ENCODE results near the gene MYL11.

Gene MYL11

DNA sequence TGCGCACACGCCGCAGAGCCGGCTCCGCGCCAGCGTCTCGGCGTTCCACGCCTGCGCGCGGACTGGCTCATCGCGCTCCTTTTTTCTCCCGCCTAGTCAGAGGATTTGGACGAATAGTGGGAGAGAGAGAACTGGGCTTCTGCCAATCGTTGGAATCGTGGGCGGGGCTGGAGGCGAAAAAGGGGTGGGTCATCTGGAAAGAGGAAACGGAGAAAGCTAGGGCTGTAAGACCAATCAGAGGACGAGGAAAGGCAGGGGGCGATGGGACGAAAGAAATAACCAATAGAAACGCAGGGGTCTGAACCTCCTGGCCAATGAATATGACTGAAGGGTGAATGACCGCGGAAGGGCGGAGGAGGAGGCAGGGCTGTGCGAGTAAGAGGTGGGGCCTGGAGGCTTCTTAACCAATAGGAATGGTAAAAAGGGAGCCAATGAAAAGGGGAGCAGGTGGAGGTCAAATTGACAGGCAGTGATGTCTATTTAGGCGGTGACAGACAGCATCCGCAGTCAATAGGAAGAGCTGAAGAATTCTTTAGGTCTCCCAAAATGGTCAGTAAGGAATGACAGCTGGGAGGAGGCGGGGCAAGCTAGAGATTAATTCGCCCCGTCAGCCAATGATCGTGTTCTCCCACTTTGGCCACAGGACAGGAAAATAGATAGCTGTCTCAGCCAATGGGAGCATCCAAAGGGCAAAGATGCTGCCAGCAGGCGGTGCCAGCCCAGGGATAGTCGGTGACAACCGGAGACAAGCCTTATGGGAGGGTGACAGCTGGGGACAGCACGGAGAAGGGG, 4.0 kb upstream of the MYL11 start, which contains the start of gene TBC1D10B:
Gene TBC1D10B, minus strand, starts transcription at position 39 of the 792 bp plus-strand sequence. CDS start 311 bp downstream, outside the sequence.
- Mint-ChIP-seq H3K4me1 (ENCODE audit: low read depth) (peaks cover 42% of the 10 kb centered on the region), H3K27ac (peak within 1 kb of the TSS; percentile 97), H3K36me3 (ENCODE audit: low read depth) (peaks cover 38% of the 10 kb centered on the region), H3K4me3 (peak within 1 kb of the TSS; percentile 89), H3K9me3 (no peaks in the 10 kb centered on the region), H3K27me3 (no peaks in the 10 kb centered on the region)
- intact Hi-C loops (cut with micrococcal nuclease): loop anchor here (1.0 to 5.0 kb wide), 4 partner anchors 8 to 37 kb away; partner anchors contain the start of genes CD2BP2 and ZNF771

DNA sequence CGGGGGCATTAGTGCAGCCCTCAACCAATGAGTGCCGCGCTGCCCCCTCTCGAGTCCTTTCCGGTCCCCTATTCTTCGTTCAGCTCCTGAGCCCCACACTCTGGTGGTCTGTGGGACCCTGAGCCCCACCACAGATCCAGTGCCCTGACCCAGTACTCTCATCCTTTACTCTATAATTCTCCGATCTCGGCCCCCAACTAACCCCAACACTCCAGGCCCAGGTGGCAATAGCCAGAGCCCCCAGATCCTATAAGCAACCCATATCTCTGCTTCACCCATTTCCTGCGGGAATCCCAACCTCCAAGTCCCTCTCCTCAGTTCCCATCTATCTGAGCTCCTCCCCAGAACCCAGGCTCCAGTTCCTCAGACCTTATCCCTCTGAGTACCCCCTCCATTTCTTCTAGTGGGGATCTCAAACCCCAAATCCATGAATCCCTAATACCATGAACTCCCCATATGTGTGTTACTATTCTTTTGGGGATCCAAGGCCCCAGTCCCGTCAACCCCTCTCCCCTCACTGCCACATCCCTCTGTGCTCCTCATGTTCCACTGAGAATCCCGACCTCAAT, 3.3 kb upstream of the MYL11 start:
- Mint-ChIP-seq H3K9me3 (no peaks in the 10 kb centered on the region), H3K36me3 (ENCODE audit: low read depth) (peaks cover 31% of the 10 kb centered on the region), H3K4me1 (ENCODE audit: low read depth) (peaks cover 42% of the 10 kb centered on the region), H3K4me3 (peak overlapping the region; percentile 79), H3K27ac (peak overlapping the region; percentile 97), H3K27me3 (no peaks in the 10 kb centered on the region)
- intact Hi-C loops (cut with micrococcal nuclease): loop anchor here (2.0 to 5.0 kb wide), 3 partner anchors 17 to 37 kb away; partner anchors contain the start of genes CD2BP2 and ZNF771

DNA sequence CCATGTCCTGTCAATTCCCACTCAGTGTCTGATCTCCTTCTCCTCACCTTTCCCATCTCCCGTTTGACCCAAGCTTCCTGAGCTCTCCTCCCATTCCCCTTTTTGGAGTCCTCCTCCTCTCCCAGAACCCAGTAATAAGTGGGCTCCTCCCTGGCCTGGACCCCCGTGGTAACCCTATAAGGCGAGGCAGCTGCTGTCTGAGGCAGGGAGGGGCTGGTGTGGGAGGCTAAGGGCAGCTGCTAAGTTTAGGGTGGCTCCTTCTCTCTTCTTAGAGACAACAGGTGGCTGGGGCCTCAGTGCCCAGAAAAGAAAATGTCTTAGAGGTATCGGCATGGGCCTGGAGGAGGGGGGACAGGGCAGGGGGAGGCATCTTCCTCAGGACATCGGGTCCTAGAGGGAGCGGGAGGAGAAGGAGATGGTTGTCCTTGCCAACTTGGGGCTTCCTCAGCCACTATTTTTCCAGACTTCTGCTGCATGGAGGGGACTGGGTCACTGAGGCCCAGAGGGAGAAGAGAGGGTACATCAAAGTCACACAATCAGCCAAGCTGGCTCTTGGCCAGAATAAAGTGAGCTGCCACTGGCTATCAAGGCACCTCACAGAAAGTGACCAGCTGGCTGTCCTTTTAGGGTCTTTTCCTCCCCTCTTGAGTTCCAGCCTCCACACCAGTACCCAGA, 2.4 kb upstream of the MYL11 start:
- peaks cover 23% of the 10 kb centered on the region for H3K36me3 Mint-ChIP-seq (ENCODE audit: low read depth)

DNA sequence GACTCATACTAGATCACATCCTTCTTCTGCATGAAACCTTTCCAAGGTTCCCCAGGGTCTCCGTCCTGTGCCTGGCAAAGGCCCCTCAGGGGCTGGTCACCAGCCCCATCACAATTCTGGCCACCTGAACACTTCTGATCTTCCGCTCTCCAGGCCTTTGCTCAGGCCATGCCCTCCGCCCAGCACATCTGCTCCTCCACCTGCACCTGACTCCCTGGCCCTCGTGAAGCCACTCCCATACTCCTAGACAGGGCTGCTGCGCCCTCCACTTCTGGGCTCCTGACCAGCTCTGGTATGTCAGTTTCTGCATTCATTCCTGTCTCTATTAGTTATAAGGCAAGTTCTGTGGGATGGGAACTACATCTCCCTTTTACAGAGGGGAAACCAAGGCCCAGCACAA, 1.9 kb upstream of the MYL11 start:
- Mint-ChIP-seq H3K4me1 (ENCODE audit: low read depth) (peaks cover 37% of the 10 kb centered on the region), H3K27me3 (no peaks in the 10 kb centered on the region), H3K27ac (peak overlapping the region; percentile 38), H3K9me3 (no peaks in the 10 kb centered on the region), H3K4me3 (no peak overlapping the region), H3K36me3 (ENCODE audit: low read depth) (peaks cover 18% of the 10 kb centered on the region)
- intact Hi-C loops (cut with micrococcal nuclease): loop anchor here (5.0 kb wide), 1 partner anchor 35 kb away; the partner anchor contains the start of gene ZNF771

More for the DNA sequence above, 2.4 kb upstream of the MYL11 start:
- Mint-ChIP-seq H3K27me3 (no peaks in the 10 kb centered on the region), H3K4me1 (ENCODE audit: low read depth) (peaks cover 38% of the 10 kb centered on the region), H3K27ac (peak overlapping the region; percentile 97), H3K9me3 (no peaks in the 10 kb centered on the region), H3K4me3 (peak overlapping the region; percentile 0)
- intact Hi-C loops (cut with micrococcal nuclease): loop anchor here (5.0 kb wide), 1 partner anchor 35 kb away; the partner anchor contains the start of gene ZNF771

DNA sequence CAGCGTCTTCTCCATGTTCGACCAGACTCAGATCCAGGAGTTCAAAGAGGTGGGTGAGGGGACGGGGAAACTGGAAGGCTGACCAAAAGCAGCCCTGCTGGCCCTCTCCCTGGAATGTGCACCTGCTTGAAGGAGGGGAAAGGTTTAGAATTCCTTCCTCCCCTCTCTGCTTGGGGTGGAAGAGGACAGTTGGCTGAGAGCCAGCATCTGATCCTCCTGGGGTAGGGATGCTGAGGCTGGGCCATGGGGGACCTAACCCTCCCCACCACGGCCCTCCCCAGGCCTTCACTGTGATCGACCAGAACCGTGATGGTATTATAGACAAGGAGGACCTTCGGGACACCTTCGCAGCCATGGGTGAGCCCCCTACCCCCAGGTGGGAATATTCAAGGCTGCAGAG, 1.3 kb downstream of the MYL11 start:
- peak overlapping the region; percentile 100 for H3K27ac Mint-ChIP-seq
- no peak overlapping the region for H3K4me3 Mint-ChIP-seq
- intact Hi-C loops (cut with micrococcal nuclease): no loop called here

DNA sequence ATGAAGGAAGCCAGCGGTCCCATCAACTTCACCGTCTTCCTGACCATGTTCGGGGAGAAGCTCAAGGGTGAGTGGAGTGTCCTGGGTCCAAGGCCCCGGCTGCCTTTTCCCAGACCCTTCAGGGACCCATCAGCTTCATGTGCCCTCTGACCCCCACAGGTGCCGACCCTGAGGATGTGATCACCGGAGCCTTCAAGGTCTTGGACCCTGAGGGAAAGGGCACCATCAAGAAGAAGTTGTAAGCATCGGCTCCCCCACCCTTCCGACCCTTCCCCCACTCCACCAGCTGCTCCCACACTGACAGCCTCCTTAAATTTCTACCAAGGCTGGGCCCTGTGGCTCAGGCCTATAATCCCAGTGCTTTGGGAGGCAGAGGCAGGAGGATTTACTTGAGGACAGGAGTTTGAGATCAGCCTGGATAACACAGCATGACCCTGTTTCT, 1.9 kb downstream of the MYL11 start:
- no peaks in the 10 kb centered on the region for H3K9me3 Mint-ChIP-seq
- H3K4me3 Mint-ChIP-seq: no peak overlapping the region
- peaks cover 44% of the 10 kb centered on the region for H3K4me1 Mint-ChIP-seq (ENCODE audit: low read depth)
- H3K27ac Mint-ChIP-seq: peak overlapping the region; percentile 100
- H3K27me3 Mint-ChIP-seq: no peaks in the 10 kb centered on the region
- peaks cover 10% of the 10 kb centered on the region for H3K36me3 Mint-ChIP-seq (ENCODE audit: low read depth)
- intact Hi-C loops (cut with micrococcal nuclease): no loop called here

More for the DNA sequence above, 1.3 kb downstream of the MYL11 start:
- Mint-ChIP-seq H3K9me3 (no peaks in the 10 kb centered on the region), H3K27me3 (no peaks in the 10 kb centered on the region), H3K4me1 (ENCODE audit: low read depth) (peaks cover 43% of the 10 kb centered on the region), H3K36me3 (ENCODE audit: low read depth) (peaks cover 10% of the 10 kb centered on the region)

DNA sequence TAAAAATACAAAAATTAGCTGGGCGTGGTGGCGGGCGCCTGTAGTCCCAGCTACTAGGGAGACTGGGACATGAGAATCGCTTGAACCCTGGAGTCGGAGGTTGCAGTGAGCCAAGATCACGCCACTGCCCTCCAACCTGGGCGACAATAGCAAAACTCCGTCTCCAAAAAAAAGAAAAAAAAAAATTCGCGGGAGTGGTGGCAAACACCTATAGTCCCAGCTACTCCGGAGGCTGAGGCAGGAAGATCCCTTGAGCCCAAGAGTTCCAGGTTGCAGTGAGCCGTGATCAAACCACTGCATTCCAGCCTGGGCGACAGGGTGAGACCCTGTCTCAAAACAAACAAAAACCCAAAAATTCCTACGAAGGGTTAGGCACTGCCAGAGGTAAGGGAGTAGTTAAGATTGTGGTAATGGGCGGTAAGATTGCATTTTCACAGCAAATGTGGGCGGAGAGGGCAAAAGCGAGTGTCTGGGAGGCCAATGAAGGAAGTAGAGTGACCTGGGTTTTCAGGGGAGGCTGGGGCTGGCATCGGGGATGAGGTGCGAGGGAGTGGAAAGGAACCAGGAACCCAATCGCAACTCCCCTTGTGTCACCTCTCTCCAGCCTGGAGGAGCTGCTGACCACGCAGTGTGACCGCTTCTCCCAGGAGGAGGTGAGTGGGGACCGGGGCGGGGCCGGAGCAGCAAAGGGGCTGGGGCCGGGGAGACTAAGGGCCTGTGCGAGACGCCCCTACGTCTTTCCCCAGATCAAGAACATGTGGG, 2.6 kb downstream of the MYL11 start:
- Mint-ChIP-seq H3K4me3 (peak overlapping the region; percentile 88), H3K27me3 (peaks cover 1% of the 10 kb centered on the region), H3K27ac (peak overlapping the region; percentile 100), H3K9me3 (no peaks in the 10 kb centered on the region), H3K36me3 (ENCODE audit: low read depth) (peaks cover 10% of the 10 kb centered on the region), H3K4me1 (ENCODE audit: low read depth) (peaks cover 41% of the 10 kb centered on the region)
- intact Hi-C loops (cut with micrococcal nuclease): no loop called here

DNA sequence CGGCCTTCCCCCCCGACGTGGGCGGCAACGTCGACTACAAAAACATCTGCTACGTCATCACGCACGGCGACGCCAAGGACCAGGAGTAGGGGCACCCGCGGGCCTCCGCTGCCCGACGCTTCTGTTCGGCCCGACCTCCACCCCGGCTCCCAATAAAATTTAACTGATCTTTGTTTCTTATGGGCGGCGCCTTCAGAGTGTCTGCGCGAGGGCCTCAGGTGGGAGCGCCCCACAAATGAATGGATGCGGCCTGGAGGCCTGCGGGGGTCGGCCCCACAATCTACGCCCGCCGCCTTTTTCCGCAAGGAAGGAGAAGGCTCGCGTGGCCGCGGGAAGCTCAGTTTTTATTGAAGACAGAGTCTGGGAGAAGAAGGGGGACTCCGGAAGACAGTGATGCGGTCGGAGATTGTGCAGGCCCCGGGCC, 3.2 kb downstream of the MYL11 start:
- H3K4me1 Mint-ChIP-seq (ENCODE audit: low read depth): peaks cover 47% of the 10 kb centered on the region
- H3K36me3 Mint-ChIP-seq (ENCODE audit: low read depth): peaks cover 10% of the 10 kb centered on the region
- no peaks in the 10 kb centered on the region for H3K9me3 Mint-ChIP-seq
- intact Hi-C loops (cut with micrococcal nuclease): loop anchor here (1.0 kb wide), 1 partner anchor 8 kb away; the partner anchor contains the start of gene TBC1D10B
- H3K4me3 Mint-ChIP-seq: peak overlapping the region; percentile 88
- peaks cover 7% of the 10 kb centered on the region for H3K27me3 Mint-ChIP-seq
- H3K27ac Mint-ChIP-seq: peak overlapping the region; percentile 100

DNA sequence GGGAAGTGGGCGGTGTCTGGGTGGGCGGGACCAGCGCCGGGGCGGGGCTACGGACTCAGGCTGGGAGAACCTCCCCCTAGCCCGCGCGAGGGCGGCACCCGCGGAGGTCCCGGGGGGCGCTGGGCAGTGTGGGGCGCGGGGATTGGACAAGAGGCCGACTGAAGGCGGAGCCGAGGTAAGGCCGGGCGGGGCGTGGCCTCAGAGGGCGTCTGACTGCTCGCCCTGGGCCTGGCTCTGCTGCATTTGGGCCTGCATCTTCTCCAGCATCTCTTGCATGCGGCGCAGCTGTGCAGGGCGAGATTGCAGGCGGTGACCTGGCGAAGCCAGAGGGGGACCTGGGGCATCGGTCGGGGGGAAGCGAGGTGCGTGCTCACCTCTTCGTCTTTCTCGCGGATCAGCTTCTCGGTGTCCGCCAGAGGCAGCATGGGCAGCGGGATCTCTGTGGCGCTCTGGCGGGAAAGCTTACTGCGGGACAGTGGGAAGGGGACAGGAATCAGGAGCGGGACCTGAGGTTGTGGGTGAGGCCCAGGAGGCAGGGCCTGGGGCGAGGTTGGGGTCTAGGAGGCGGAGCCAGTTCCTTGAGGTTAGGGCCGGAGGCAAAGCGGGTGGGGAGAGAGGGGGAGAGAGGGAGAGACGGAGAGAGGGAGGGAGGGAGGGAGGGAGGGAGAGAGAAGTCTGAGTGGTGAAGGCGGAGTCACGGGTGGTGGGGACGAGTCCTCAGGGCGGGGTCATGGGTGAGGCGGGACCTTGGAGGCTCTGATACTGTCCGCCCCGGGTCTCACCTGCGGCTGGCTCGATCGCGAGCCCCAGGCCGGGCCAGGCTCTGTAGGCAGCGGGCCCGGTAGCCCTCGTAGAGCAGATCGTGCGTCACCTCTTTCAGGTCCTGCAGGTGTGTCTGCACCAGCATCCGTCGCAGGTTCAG, 3.9 kb downstream of the MYL11 start:
- Mint-ChIP-seq H3K27me3 (peaks cover 13% of the 10 kb centered on the region), H3K9me3 (no peaks in the 10 kb centered on the region), H3K4me1 (ENCODE audit: low read depth) (peaks cover 48% of the 10 kb centered on the region), H3K27ac (peak overlapping the region; percentile 100), H3K36me3 (ENCODE audit: low read depth) (peaks cover 10% of the 10 kb centered on the region), H3K4me3 (peak overlapping the region; percentile 88)
- intact Hi-C loops (cut with micrococcal nuclease): loop anchor here (1.0 kb wide), 1 partner anchor 8 kb away; the partner anchor contains the start of gene TBC1D10B

DNA sequence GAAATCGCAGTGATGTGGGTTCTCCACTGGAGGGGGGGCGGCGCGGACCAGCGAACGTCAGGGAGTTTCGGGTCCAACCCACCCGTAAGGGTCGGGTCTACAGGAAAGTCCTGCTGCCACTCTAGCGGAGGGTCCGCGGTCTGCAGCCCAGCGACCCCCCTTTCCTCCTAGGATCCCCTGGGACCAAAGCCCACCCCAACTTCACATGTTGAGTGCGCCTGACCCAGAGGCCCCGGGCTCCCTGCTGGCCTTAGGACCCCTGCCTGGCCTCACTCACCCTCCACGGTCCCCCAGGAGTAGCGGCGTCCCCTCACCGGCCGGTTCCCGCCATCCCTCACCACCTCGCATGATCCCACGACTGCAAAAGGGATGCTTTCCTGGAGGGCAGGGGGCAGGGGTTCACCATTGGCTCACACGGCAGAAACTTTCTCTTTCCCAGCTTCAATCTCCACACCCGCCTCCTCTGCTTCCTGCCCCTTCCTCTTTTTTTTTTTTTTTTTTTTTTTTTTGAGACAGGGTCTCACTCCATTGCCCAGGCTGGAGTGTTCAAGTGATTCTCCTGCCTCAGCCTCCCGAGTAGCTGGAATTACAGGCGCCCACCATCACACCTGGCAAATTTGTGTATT, 4.7 kb downstream of the MYL11 start:
- Mint-ChIP-seq H3K36me3 (ENCODE audit: low read depth) (peaks cover 10% of the 10 kb centered on the region), H3K27ac (peak overlapping the region; percentile 100), H3K4me3 (peak overlapping the region; percentile 88), H3K9me3 (no peaks in the 10 kb centered on the region), H3K27me3 (peaks cover 20% of the 10 kb centered on the region), H3K4me1 (ENCODE audit: low read depth) (peaks cover 48% of the 10 kb centered on the region)
- intact Hi-C loops (cut with micrococcal nuclease): no loop called here

DNA sequence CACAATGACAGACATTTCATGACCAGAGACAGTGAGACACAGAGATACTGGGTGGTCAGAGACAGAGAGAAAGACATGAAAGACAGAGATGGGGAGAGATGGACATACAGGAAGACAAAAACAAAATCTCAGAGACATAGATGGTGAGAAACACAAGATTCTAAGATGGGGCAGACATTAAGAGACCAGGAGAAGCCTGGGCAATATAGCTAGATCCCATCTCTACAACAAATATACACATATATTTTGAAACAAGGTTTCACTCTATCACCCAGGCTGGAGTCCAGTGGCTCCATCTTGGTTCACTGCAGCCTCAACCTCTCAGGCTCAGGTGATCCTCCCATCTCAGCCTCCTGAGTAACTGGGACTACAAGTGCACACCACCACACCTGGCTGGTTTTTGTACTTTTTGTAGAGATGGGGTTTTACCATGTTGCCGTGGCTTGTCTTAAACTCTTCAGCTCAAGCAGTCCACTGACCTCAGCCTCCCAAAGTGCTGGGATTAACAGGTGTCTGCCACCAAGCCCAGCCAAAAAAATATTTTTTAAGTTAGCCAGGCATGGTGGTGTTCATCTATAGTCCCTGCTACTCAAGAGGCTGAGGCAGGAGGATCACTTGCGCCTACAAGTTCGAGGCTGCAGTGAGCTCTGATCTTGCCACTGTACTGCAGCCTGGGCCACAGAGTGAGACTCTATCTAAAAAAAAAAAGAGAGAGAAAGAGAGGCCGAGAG, 5.6 kb downstream of the MYL11 start:
- intact Hi-C loops (cut with micrococcal nuclease): no loop called here
- peaks cover 48% of the 10 kb centered on the region for H3K4me1 Mint-ChIP-seq (ENCODE audit: low read depth)
- no peak overlapping the region for H3K27ac Mint-ChIP-seq
- peaks cover 10% of the 10 kb centered on the region for H3K36me3 Mint-ChIP-seq (ENCODE audit: low read depth)
- no peaks in the 10 kb centered on the region for H3K9me3 Mint-ChIP-seq
- H3K27me3 Mint-ChIP-seq: peaks cover 25% of the 10 kb centered on the region
- no peak overlapping the region for H3K4me3 Mint-ChIP-seq

Data from dendritic cell treated with granulocyte-macrophage colony-stimulating factor and Interleukin-4, amounts not matched to agents 40 ng/mL and 50 ng/mL, for 4 days (primary cell).